WTC11 (cell line): ENCODE results near the gene TIMM22. TPM values are rescaled to one million over a fixed set of nuclear protein-coding genes. Genes with fewer than 3 reads are reported as not detected.

Experiments used
- ATAC-seq: fragments of 200-7000 bp; cut with Tn5 transposase; 2 replicates; pipeline ENCODE4 v1.10.0; 2021; ENCODE audit warnings: mild to moderate bottlenecking, moderate library complexity
- CTCF ChIA-PET: fragments of 300-600 bp; sonication (Branson Sonifier 250); formaldehyde crosslinking; loops from one replicate; lab custom pipeline; 2021; ENCODE audit warnings: antibody characterized with exemption; lab: Charles Lee
- POLR2A ChIA-PET: fragments of 350-600 bp; sonication (Branson Sonifier 250); formaldehyde crosslinking; loops from one replicate; lab custom pipeline; 2021; ENCODE audit warnings: antibody characterized with exemption; lab: Charles Lee
- DNase-seq: peaks from one replicate; pipeline ENCODE4 v3.0.0; 2021; ENCODE audit warnings: low spot score
- H3K27ac Mint-ChIP-seq: 2 replicates; pipeline ENCODE4 v1.8.0; 2021; ENCODE audit warnings: mixed read lengths
- H3K27me3 Mint-ChIP-seq: 2 replicates; pipeline ENCODE4 v1.8.0; 2021; ENCODE audit warnings: low read depth, mild to moderate bottlenecking, moderate library complexity, mixed read lengths
- H3K36me3 Mint-ChIP-seq: 2 replicates; pipeline ENCODE4 v1.8.0; 2021; ENCODE audit warnings: mixed read lengths
- H3K4me1 Mint-ChIP-seq: 2 replicates; pipeline ENCODE4 v1.8.0; 2022; ENCODE audit warnings: mixed read lengths
- H3K4me3 Mint-ChIP-seq: 2 replicates; pipeline ENCODE4 v1.8.0; 2021; ENCODE audit warnings: mild to moderate bottlenecking, moderate library complexity, mixed read lengths
- H3K9me3 Mint-ChIP-seq: 2 replicates; pipeline ENCODE4 v1.8.0; 2021; ENCODE audit warnings: mixed read lengths
- AFF4 ChIP-seq: sonication (generic); formaldehyde crosslinking; IDR thresholded peaks from 2 replicates; pipeline ENCODE4 v1.8.1; 2023; ENCODE audit warnings: mild to moderate bottlenecking, missing genetic modification reagents, borderline replicate concordance
- ATF2 ChIP-seq: sonication (generic); formaldehyde crosslinking; IDR thresholded peaks from 2 replicates; pipeline ENCODE4 v1.8.1; 2022; ENCODE audit warnings: low read depth, missing genetic modification reagents, borderline replicate concordance
- CREB1 ChIP-seq: sonication (generic); formaldehyde crosslinking; IDR thresholded peaks from 2 replicates; pipeline ENCODE4 v1.8.0; 2023; ENCODE audit warnings: mild to moderate bottlenecking, missing genetic modification reagents
- E2F5 ChIP-seq: sonication (generic); formaldehyde crosslinking; IDR thresholded peaks from 2 replicates; pipeline ENCODE4 v1.8.1; 2022; ENCODE audit warnings: mild to moderate bottlenecking, moderate library complexity, missing genetic modification reagents
- EMX1 ChIP-seq: fragments of 250-450 bp; sonication (Bioruptor Pico); IDR thresholded peaks from 2 replicates; pipeline ENCODE4 v1.8.0; 2021; ENCODE audit warnings: mild to moderate bottlenecking
- ESRRA ChIP-seq: sonication (generic); formaldehyde crosslinking; IDR thresholded peaks from 2 replicates; pipeline ENCODE4 v1.8.1; 2022; ENCODE audit warnings: mild to moderate bottlenecking, missing genetic modification reagents, borderline replicate concordance
- FOXJ3 ChIP-seq: sonication (generic); formaldehyde crosslinking; IDR thresholded peaks from 2 replicates; pipeline ENCODE4 v1.9.0; 2021; ENCODE audit warnings: missing genetic modification reagents, mild to moderate bottlenecking, borderline replicate concordance
- HMGXB4 ChIP-seq: sonication (generic); formaldehyde crosslinking; IDR thresholded peaks from 2 replicates; pipeline ENCODE4 v1.8.1; 2023; ENCODE audit warnings: mild to moderate bottlenecking, moderate library complexity, missing genetic modification reagents
- JUN ChIP-seq: sonication (generic); formaldehyde crosslinking; IDR thresholded peaks from 2 replicates; pipeline ENCODE4 v1.8.0; 2023; ENCODE audit warnings: mild to moderate bottlenecking, missing genetic modification reagents
- MAX ChIP-seq: sonication (generic); formaldehyde crosslinking; IDR thresholded peaks from 2 replicates; pipeline ENCODE4 v1.8.0; 2022; ENCODE audit warnings: mild to moderate bottlenecking, missing genetic modification reagents
- MLX ChIP-seq: sonication (generic); formaldehyde crosslinking; IDR thresholded peaks from 2 replicates; pipeline ENCODE4 v1.8.1; 2023; ENCODE audit warnings: mild to moderate bottlenecking, missing genetic modification reagents, moderate library complexity
- RORB ChIP-seq: fragments of 250-450 bp; sonication (Bioruptor Pico); IDR thresholded peaks from 2 replicates; pipeline ENCODE4 v1.9.0; 2021; ENCODE audit warnings: mild to moderate bottlenecking
- SMAD3 ChIP-seq: sonication (generic); formaldehyde crosslinking; IDR thresholded peaks from 2 replicates; pipeline ENCODE4 v1.8.0; 2022; ENCODE audit warnings: missing genetic modification reagents, mild to moderate bottlenecking, borderline replicate concordance
- SMAD4 ChIP-seq: sonication (generic); formaldehyde crosslinking; IDR thresholded peaks from 2 replicates; pipeline ENCODE4 v1.8.0; 2022; ENCODE audit warnings: mild to moderate bottlenecking, missing genetic modification reagents
- SOX15 ChIP-seq: fragments of 250-450 bp; sonication (Bioruptor Pico); IDR thresholded peaks from 2 replicates; pipeline ENCODE4 v1.9.0; 2021; ENCODE audit warnings: mild to moderate bottlenecking
- ZBTB43 ChIP-seq: sonication (generic); formaldehyde crosslinking; IDR thresholded peaks from 2 replicates; pipeline ENCODE4 v1.8.1; 2023; ENCODE audit warnings: mild to moderate bottlenecking, missing genetic modification reagents
- ZNF232 ChIP-seq: sonication (generic); formaldehyde crosslinking; IDR thresholded peaks from 2 replicates; pipeline ENCODE4 v1.8.0; 2022; ENCODE audit warnings: mild to moderate bottlenecking, missing genetic modification reagents
- ZNF416 ChIP-seq: fragments of 250-450 bp; sonication (Bioruptor Pico); IDR thresholded peaks from 2 replicates; pipeline ENCODE4 v1.9.0; 2021; ENCODE audit warnings: mild to moderate bottlenecking, inconsistent platforms
- ZNF425 ChIP-seq: fragments of 250-450 bp; sonication (Bioruptor Pico); conservative IDR thresholded peaks from 2 replicates; pipeline ENCODE4 v1.9.0; 2021; ENCODE audit warnings: mild to moderate bottlenecking
- ZNF671 ChIP-seq: fragments of 250-450 bp; sonication (Bioruptor Pico); IDR thresholded peaks from 2 replicates; pipeline ENCODE4 v1.8.0; 2021; ENCODE audit warnings: mild to moderate bottlenecking
- total RNA-seq: library from RNA; stranded (reverse); gene quantifications from 3 replicates; pipeline ENCODE4 v1.2.3, GENCODE V29; 2021

The TIMM22 gene
- total RNA-seq, 1 experiment from 2014 or later: 18.0 TPM

GRCh38 chr17:983921-984320, 13.0 kb upstream of the TIMM22 start (continued):
- TF ChIP-seq SMAD3 (no peak), CREB1 (no peak), SMAD4 (no peak), E2F5 (no peak), ESRRA (CRISPR knock-in tag) (no peak), SOX15 (CRISPR knock-in tag) (no peak), MAX (CRISPR knock-in tag) (no peak), ZNF416 (CRISPR knock-in tag) (no peak), ZNF671 (CRISPR knock-in tag) (no peak)

GRCh38 chr17:986322-986929, 10.5 kb upstream of the TIMM22 start:
- Mint-ChIP-seq H3K27me3 (no peaks in the 10 kb centered on the region; the same call in 1 of the 2 replicates), H3K36me3 (no peaks in the 10 kb centered on the region), H3K27ac (no peak overlapping the region), H3K4me1 (no peaks in the 10 kb centered on the region), H3K4me3 (no peak overlapping the region), H3K9me3 (no peaks in the 10 kb centered on the region)
- DNase-seq (no peak), ATAC-seq (no peak)
- CTCF ChIA-PET: interaction anchor here (2.2 kb wide), 1 partner anchor 10 kb away, joined by 15 read pairs; the partner anchor contains the start of gene TIMM22
- POLR2A ChIA-PET: no interaction called here
- TF ChIP-seq ZNF425 (CRISPR knock-in tag) (no peak), ATF2 (CRISPR knock-in tag) (no peak), RORB (no peak), HMGXB4 (CRISPR knock-in tag) (no peak), ZNF232 (no peak), JUN (CRISPR knock-in tag) (no peak), ZBTB43 (no peak), EMX1 (CRISPR knock-in tag) (no peak), MLX (no peak), AFF4 (CRISPR knock-in tag) (no peak), FOXJ3 (CRISPR knock-in tag) (no peak)
